Measurements from ENCODE around the gene DOK1.

The DOK1 gene

DNA sequence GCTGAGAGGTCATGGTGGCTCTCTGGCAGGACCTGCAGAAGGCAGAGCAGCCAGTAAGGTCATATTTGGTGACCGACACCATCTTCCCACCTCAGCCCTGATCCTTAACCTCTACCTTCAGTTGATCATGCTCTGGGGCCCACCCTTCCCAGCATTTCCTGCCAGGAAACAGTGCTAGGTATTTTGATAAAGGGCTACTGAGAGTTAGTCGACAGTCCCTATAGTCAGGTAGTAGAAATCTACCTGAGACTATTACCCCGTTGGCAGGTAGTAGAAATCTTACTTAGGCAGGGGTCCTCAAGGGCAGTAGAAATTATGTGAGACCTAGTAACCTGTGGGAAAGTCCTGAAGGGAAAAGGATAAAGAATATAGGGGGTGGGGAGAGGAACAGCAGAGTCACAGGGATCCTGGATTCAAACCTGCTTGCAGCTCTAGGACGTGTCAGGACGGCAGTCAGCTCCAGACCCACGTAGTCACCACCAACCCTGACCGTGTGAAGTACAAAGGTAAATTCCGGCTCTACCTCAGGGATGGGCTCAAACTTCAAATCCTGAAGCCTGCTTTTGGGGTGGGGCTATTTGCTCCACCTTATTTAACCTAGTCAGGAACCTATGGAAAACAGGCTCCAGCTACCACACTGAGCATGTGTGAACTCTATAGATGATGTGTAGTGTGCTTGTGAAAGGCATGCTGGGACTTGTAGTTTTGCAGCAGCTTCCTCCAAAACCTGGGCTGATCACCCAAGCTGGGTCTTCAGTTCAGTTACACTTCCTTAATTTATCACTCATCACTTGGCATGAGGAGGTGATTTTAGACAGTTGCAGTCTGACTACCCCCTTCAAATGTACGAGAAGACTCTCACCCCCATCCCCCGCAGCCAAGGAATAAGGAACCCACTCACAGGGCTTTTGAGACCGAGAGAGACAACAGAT is 28.5 kb upstream of the DOK1 start, which contains the start of gene DQX1:
Gene DQX1 (minus strand): TSS at position 515 of the 932 bp plus-strand sequence. CDS start 502 bp downstream, at position 13.
- no peak for DNase-seq

DNA sequence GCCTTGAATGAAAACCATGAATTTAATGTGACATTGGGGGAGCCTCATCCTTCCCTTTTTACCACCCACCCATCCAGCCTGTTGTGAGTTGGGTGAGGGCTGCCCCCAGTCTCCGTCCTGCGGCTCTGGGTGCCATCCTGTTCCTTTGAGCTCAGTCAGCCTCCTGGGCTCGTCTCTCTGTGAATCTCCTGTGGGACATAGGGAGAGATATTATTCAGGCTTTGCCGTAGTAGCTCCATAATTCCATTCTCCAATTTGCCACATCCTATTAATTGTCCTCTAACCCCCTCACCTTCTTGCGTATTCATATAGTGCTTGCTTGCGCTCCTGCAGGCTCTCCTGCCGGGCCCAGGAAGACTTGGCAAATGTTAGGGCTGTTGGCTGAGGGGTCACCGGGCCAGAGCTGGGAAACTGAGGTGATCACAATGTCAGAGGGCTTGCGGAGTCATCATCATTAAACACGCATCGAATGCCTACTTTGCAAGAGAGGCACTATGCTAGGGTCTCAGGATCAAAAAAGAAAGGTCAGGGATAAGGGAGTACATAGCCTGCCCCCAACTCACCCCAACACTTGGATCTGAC is 27.8 kb upstream of the DOK1 start:
- no peak for DNase-seq

DNA sequence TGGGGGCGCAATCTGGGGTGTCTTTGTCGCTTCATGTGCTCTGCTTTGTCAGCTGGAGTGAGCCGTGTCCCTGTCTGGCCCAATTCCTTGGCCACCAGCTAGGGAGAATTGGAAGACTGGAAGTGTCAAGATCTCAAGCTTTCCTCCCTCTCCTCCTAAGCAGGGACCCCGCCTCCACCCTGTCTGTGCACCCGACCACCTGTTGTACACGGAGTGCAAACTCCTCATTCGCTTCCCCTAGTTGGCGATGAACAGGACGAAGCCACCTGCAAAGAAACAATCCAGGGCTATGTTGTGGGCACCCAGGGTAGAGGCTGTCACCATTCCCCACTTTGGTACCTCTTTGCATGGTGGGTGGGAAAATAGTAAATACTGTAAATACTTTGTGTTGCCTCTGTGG is 26.8 kb upstream of the DOK1 start:
- no peak for DNase-seq

GRCh38 chr2:74528600-74529356 is 25.7 kb upstream of the DOK1 start:
- DNase-seq = no peak

DNA sequence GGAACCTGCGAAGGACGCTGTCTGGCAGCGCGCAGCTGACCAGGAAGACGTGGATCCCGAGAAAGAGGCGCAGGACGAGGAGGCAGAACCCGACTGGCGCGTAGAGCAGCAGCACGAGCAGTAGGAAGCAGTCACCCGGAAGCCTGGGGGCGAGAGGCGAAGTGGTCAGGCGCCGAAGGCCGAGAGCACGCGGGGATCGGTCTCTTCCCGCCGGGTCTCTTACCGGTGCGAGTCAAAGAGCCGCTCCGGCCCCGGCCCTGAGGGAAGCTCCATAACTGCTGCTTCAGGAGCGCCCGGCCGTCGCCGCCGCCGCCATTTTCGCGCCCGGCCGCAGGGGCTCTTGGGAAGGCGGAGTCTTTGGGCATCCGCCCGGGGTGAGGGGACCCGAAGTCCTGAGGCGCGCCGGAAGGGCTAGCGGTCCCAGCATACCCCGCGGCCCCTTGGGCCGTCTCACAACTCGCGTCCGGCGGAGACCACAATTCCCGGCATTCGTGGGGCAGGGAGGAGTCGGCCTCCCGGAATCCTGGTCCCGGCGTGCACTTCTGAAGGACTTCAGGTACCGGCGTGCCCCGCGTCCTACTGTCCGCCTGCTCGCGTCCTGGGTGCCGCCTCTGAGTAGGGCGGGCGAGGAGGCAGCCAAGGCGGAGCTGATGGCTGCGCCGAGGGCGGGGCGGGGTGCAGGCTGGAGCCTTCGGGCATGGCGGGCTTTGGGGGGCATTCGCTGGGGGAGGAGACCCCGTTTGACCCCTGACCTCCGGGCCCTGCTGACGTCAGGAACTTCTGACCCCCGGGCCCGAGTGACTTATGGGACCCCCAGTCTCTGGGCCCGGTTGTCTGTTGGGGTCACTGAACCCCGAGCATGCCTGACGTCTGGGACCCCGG is 24.9 kb upstream of the DOK1 start, which contains the start of the genes AUP1 and HTRA2:
Gene AUP1 (minus strand): TSS at position 350 of the 882 bp plus-strand sequence. CDS start 77 bp downstream, at position 273.
Gene HTRA2 (plus strand): TSS at position 577 of the 882 bp plus-strand sequence. CDS start 74 bp downstream, at position 651.
- DNase-seq = peak; percentile 93

GRCh38 chr2:74530239-74531187 is 24.0 kb upstream of the DOK1 start:
- DNase-seq = no peak

DNA sequence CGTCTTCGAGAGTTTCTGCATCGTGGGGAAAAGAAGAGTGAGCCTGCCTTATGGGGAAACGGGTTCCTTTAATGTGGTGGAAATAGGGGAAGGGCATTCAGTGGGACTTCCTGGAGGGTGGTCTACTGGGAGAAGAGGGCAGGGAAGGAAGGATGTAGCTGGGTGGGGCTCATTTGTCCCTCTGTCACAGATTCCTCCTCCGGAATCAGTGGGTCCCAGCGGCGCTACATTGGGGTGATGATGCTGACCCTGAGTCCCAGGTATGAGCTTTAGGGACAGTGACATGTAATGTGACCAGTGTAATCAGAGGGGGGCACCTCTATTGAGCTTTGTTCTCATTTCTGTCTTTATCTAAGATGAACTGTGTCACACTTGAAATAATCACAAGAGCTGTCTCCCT is 22.9 kb upstream of the DOK1 start:
- DNase-seq = no peak

GRCh38 chr2:74532222-74532621 is 22.3 kb upstream of the DOK1 start:
- DNase-seq = no peak

- no peak for DNase-seq
These were observed 21.1 kb upstream of the DOK1 start for GRCh38 chr2:74533464-74533863.

- DNase-seq = no peak
These were observed 20.1 kb upstream of the DOK1 start for GRCh38 chr2:74534411-74534810.

DNA sequence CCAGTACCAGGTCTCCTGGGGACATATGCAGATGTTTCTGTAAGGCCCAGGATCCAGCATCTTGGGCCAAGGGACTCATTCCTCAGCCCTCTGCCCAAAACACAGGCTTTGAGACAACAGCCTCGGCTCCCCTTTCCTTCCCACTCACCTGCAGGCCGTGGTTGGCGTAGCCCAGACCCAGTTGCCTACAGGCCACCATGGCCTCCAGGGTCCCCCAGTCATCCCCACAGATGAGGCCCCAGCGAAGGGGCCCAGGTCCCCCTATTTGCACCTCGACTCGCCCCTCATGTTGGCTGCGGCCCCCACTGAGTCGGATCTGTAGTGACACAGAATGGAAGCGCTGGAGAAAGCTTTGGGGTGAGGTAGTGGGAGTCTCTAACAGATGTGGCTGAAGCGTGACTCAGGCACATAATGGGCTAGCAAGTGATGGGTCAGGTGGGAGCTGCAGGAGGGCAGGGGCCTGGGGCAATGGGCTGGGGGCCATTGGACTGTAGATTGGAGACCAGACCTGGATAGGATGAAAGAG is 19.0 kb upstream of the DOK1 start:
- DNase-seq = no peak

DNA sequence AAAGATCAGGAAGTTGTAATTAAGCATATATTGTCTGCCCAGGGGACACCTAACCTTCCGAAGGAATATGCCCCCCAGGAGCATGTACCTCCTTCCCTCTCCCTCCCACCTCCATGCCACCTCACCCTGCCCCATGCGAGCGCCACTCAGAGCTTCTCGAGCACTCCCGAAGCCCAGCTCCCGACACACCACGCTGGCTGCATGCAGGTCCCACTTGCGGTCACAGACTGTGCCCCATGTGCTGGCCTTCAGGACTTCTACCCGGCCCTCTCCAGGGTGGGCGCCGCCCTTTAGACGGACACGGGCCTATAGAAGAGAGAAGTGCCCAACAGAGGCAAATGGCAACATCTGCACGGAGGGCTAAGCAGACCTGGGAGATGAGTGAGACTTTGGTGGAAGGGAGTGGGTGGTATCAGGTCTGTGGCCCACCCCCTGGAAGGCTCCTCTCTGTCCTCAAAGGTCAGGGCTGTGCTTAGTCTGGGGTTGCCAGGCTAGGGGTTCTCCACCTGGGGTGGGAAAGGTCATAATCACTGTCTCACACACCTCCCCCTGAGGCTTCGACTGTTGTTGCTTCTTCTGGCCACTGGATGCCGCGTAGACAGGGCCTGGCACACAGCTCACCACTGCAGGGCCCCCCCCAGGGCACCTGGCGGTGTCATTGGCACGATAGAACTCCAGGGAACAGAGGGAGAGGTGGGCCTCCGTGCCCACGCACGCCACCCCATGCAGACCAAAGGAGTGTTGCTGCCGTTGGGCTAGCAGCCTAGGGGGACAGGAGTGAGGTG is 18.2 kb upstream of the DOK1 start:
- DNase-seq = no peak

- no peak for DNase-seq
These were observed 17.4 kb upstream of the DOK1 start for GRCh38 chr2:74537140-74537539.

DNA sequence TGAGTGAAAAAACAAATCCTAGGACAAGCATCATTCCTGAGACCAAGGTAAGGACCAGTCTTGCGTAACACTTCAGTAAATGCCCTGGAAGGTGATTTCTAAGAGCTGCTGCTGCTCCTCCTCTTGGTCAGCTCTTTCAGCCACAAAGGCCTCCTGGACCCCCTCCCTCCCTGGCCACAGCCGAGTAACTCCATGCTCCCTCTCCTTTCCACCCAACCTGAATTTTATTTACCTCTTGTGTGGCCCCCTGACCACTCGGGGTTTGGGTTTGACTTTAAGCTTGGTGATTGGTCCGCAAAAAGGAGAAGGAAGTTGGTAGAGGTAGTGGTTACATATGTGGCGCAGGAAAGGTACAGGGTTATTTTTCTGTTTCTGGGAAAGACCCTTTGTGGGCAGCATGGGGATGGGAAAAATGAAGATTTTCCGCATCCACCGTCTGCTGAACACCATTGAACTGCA is 15.6 kb upstream of the DOK1 start:
- no peak for DNase-seq

DNA sequence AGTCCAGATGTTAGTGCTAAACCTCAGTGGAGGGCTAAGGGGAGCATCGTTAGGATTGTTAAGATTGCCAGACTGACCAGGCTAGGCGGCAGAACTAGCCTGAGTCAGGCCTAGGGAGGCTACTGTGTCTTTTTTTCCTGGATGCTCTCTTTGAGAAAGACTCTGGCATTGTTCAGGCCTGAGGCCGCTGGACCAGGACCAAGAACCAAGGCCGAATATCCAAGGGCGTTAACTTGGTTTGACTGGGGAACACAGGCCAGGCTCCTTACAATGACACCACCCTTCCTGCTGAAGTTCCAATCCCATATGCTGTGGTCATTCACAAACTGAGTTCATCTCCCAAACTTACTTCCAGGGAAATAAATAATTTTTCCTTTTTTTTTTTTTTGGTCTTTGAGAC is 14.2 kb upstream of the DOK1 start:
- DNase-seq = no peak

- no peak for DNase-seq
These were observed 11.5 kb upstream of the DOK1 start for GRCh38 chr2:74542978-74543377.

DNA sequence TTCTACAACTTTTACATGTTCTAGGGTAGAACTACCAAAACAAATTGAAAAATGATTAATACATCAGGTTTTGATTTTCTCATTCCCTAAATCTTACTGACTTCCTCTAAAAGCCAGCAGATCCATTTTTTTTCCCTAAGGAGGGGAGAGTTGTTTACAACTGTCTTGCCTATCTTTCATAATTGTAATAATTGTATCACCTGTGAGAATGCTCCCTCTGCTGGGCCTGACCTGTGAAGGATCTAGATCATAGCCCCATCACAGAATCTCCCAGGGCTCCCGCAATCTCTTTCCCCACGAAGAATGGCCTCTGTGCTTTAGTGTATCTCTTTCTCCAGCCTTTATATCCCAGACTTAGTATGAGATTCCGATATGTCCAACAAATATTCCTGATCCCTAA is 9.9 kb upstream of the DOK1 start:
- DNase-seq = no peak

- DNase-seq = no peak
These were observed 8.5 kb upstream of the DOK1 start for GRCh38 chr2:74546004-74546403.

- peak; percentile 55 for DNase-seq
These were observed 6.1 kb upstream of the DOK1 start for GRCh38 chr2:74548285-74548899.

Data from NCI-H526 treated with DMSO at 0.1 percent for 48 hours (cell line).